ENCODE data around the gene ERLIN1.

ERLIN1 gene

GRCh38 chr10:100168313-100168643, 17.6 kb downstream of the ERLIN1 start:
- no peak for DNase-seq

DNA sequence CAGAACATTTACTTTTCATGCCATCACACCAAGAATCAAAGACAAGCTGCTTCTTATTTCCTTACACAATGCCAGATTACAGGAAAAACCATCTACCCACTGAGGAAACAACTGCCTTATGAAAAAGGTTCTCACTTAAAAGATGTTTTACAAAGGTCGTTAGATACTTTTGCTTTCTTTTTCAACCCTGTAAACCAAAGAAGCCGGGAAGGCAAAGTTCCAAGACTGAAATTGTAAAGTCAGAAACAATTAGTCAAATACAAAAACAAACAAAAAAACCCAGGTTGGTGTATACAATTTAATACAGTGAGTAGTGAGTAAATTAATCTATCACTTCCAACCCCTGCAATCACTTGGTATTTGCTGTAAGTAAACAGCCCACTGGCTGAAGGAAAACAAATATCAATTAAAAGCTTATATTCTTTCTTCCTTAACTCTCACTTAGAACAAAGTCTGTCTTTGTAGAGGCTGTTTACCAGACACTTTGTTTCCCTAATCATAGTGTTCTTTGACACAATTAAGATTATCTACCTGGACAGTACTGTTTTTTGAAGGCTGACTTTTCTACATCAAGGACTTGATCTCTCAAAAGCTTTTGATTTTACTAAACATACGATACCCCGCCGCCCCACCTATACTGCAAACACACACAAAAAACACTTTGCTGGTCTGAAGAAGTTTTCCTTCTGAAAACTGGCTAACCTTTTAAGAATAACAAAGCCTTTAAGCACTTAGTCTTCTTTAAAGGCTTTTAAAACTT, 18.1 kb downstream of the ERLIN1 start:
- DNase-seq, result no peak

DNA sequence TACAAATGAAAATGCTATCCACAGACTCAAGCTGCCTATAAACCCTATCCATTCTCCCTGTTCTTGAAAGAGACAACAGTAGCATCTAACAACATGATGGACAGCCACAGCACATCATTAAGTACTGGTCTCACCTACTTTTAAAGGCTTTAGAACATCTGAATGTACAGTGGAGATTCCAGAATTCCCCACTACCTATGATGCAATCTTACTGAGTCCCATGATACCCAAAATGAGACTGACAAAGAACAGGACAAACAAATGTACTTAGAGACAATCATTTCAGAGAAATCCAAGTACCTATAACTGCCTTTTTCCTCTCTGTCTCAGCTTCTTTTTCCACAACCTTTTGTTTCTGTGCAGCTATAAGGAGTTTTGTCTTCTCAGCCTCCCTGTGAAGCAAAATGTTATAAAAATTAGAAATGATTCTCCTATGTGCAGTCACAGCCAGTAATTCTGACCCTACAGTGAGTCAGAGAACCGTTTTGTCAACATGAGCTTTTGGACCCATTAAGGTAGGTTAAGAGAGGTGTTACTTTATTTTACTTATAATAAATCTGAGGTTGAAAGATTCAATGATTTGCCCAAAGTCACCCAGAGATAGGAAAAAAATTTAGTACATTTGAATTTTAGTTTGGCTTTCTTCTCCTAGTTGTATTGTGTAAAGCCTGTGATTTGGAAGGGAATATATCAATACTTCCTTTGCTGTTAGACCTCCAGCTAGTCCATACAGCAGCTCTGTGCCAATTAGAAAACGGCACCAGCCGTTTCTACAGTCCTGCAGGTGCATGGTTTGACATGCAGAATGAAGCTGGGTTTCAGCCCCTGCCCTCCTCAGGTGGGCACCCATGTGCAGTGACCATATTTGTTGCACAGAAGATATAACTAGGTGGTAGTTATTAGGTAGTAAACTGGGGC, 21.9 kb downstream of the ERLIN1 start:
- DNase-seq, result no peak

- no peak for DNase-seq
Observed at GRCh38 chr10:100162696-100163095, 23.1 kb downstream of the ERLIN1 start.

DNA sequence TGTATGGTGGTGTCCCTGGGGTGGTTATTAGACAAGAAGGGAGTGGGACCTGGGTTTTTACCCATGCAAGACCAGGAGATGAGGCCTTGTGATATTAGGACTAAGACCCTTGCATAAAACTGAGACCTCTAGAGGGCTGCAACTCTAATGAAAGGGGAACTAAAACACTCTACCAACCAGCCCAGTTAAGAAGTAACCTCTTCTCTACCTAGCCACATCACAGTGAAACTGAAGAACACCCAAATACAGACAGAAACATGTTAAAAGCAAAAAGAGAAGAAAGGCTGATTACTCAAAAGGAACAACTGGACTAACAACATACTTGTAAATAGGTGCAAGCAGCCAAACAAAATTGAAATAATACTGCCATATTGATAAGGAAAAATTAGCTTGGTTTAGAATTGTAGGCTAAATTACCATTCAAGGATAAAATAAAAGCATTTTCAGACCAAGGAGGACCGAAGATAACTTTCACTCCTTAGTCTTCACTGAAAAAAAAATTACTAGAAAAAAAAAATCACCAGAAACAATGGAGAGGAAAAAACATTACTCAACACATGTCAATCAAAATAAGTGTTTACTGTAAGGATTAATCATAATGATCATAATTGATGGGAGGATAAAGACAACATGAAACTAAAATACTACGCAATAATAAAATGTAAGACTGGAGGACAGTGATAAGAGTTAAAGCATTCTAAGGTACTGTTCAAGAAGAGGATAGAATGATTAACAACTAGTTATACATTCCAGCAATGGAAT, 27.6 kb downstream of the ERLIN1 start:
- DNase-seq, result no peak

GRCh38 chr10:100157156-100157555, 28.7 kb downstream of the ERLIN1 start:
- no peak for DNase-seq

DNA sequence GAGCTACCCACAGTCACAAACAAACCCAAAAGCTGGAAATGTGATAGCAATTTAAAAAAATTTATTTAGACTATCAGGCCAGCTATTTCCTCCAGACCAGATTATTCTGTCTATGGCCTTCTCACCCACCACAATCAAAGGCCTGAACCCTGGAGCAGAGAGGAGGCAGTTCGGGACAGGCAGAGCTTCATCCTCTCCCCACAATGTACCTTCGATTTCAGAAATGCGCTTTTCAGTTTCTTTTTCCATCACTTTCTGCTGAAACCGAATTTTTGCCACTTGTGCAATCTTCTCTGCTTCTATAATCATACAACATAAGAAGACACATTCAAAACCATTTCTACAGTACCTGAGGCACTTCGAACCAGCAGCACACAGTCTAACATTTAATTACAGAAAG, 29.9 kb downstream of the ERLIN1 start:
- DNase-seq, result no peak

- DNase-seq, result no peak
Observed at GRCh38 chr10:100154666-100155065, 31.2 kb downstream of the ERLIN1 start.

- no peak for DNase-seq
Observed at GRCh38 chr10:100153239-100153825, 32.5 kb downstream of the ERLIN1 start.

DNA sequence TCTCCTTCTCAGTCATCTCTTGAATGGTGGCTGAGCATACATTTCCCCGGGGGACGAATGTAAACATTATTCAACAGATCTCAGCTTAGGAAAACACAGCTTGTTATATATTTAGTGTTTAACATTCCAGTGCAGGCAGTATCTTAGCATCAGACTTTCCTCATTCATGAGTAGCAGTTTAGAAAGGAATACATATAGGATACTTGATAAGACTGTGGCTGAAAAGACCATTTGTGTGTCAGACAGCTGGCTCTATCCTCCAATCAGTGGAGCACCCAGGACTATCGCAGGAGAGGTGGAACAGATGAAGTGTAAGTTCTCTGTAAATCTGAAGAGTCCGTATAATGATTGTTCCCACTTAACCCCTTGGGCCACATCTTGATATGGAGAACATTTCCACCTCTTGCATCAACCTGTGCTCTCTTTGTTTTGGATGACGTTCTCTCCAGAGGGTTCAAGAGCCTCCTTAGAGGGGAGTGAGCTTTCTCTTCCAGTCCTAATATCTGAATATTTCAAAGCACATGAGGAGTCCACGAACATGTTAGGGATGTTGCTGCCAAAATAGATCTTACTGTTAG, 34.0 kb downstream of the ERLIN1 start:
- no peak for DNase-seq

DNA sequence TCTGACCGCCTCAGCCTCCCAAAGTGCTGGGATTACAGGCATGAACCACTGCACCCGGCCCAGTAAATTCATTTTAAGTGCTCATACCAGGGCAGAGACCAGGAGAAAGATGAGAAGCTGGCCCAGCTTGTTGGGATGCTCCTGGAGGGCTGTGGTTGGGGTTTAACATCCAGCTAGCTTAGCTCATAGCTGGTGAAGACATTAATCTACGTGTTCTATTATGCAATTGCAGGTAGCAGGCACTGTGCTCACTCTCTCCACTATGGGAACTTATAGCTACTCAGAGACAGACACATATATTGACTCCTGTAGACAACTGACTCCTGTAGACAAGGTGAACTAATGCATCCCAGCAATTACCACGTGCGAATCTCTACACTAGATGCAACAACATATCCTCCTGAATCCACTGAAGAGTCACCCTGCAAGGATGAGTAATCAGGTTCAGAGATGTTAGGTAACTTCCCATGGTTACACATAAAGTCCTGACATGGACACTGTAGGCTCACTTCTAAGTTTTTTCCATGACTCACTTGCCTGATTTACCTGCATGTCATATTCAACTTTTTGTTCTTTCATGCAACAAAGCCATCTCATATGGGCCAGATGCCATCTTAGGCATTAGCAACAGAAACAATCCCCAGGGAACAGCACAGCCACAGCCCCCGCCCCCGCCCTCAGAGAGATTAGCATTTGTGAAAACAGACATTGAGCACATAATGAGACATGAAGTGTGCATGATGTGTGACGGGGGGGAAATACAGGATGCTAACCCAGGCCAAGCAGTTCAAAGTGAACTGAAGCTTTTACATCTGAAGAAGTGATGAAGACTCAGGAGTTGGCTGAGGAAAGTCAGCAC, 37.2 kb downstream of the ERLIN1 start:
- no peak for DNase-seq

GRCh38 chr10:100146875-100147650, 38.8 kb downstream of the ERLIN1 start:
- no peak for DNase-seq

DNA sequence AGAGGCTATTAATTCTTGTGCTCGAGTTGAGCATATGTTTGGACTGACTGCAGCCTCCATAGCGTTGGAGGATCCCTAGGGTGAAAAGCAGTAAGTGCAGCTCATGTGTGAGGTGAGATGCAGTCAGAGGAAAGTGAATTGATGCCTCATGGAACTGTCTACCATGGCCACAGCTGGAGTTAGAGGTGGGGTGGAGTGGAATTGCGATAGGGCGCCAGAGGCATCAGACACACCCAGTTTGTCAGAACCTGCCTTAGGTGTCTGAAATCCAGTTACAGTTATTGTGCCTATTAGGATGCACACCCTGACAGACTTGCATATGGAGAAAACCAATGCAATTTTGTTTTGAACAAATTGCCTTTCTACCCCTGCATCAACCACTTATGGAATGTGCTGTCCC, 39.4 kb downstream of the ERLIN1 start:
- DNase-seq, result no peak

- DNase-seq, result no peak
Observed at GRCh38 chr10:100143756-100144155, 42.1 kb downstream of the ERLIN1 start.

- DNase-seq, result no peak
Observed at GRCh38 chr10:100141446-100142087, 44.3 kb downstream of the ERLIN1 start.

GRCh38 chr10:100140070-100140469, 45.8 kb downstream of the ERLIN1 start:
- DNase-seq, result no peak

DNA sequence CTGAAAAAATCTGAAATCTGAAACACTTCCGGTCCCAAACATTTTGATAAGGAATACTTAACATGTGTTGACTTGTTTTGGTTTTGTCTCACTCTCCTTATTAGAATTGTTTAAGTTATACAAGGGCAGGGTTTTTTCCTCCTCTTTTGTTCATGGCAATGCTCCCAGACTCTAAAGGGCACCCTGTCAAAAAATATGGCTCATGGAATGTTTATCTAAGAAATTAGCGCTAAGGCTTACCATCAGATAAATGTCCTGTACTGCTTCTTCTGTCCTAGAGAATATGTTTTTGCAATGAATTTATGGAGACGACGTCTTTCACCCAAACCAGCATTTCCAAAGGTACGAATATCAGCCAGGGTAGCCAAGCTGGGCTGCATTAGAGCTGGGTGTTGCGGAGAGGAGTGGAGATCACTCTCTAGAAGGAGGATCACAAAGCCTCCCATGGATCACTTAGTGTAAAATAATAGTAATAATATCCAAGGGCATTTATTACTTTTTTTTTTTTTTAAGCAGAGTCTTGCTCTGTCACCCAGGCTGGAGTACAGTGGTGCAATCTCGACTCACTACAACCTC, 46.8 kb downstream of the ERLIN1 start:
- no peak for DNase-seq

GRCh38 chr10:100135486-100135885, 50.3 kb downstream of the ERLIN1 start:
- DNase-seq, result no peak

DNA sequence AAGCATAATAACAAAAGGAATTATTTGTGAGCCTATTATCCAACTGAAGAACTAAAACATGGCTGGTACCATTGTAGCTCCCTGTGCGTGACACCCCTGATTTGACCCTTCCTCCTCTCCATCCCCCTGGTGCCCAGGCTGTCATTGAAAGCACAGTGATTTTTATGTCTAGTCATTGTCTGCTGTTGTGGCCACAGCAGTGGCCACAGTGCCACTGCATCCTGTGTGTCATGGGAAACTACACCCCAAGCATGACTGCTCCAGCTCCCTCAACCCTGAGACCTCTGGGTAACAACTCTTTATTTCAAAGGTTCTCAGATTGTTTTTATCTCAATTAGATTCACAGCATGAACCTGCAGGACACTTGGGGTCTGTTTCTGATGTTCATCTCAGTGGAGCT, 52.0 kb downstream of the ERLIN1 start:
- DNase-seq, result no peak

GRCh38 chr10:100132427-100132826, 53.4 kb downstream of the ERLIN1 start:
- no peak for DNase-seq
